Liver (tissue), 3 donors: ENCODE results near the gene CEP43.

Experiments
- CTCF ChIP-seq: fragments of 150-350 bp; IDR thresholded peaks from 2 replicates; pipeline ENCODE4 v1.5.1; 2017; ENCODE audit warnings: improper control_type of control experiment, low read depth, low read length; ENCODE audit not compliant: missing input control
- FOXA2 ChIP-seq: IDR thresholded peaks from 2 replicates; pipeline ENCODE4 v1.6.1; 2016; ENCODE audit warnings: antibody characterized with exemption
- JUND ChIP-seq, 2 donors: IDR thresholded peaks; 2 replicates each; pipeline ENCODE4 v1.6.1; 2016; ENCODE audit warnings: antibody characterized with exemption in 2 of 2
- TAF1 ChIP-seq: conservative IDR thresholded peaks from 2 replicates; pipeline ENCODE4 v1.6.1; 2016; ENCODE audit warnings: antibody characterized with exemption, mild to moderate bottlenecking
- ZBTB33 ChIP-seq: IDR thresholded peaks from 2 replicates; pipeline ENCODE4 v1.6.1; 2016; ENCODE audit warnings: antibody characterized with exemption
- TF ChIP-seq, protein P1 (sequence below): IDR thresholded peaks from 2 replicates; pipeline ENCODE4 v1.6.1; 2016; ENCODE audit warnings: antibody characterized with exemption
- TF ChIP-seq, protein P2 (sequence below): IDR thresholded peaks from 2 replicates; pipeline ENCODE4 v1.6.1; 2016; ENCODE audit warnings: antibody characterized with exemption
- donor health status: healthy.
- donor health status: healthy.

DNA sequence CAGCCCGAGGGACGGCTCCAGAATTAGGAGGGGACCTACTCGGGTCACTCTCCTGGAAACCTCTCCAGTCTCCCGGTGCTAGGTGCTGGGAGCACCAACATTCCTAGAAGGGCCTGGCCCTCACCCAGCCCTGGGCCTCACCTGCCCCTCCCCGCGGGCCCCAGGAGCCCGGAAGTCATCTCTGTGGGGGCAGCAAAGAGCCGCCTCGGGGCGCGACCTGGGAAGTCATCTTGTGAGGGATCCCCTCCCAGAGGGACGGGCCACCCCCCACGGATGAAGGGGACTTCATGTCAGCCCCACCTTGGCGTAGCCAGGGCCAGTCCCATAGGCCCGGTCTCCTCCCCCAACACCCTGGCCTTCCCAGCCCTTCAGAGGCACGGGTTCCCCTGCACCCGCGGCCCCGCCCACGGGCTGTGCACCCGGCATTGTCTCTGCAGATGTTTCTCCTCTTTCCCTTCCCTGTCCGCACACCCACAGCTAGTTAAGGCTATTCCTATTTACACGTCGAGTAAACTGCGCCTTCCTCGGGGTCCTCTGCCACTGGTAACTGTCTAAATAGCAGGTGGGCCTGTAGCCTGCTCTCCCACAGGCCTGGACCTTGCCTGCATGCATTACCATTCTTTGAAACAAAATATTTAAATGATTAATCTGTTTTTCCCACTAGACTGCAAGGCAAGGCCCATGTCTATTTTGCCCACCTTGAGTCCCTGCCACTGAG is 42.0 kb upstream of the CEP43 start:
- TF ChIP-seq FOXA2: no peak
- no peak for TF ChIP-seq CTCF
- TF ChIP-seq, protein P1, sequence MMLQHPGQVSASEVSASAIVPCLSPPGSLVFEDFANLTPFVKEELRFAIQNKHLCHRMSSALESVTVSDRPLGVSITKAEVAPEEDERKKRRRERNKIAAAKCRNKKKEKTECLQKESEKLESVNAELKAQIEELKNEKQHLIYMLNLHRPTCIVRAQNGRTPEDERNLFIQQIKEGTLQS: no peak
- no peak for TF ChIP-seq JUND (IDR thresholded peaks at IDR 0.05)
- TF ChIP-seq ZBTB33: no peak
- TF ChIP-seq TAF1: no peak
- TF ChIP-seq, protein P2, sequence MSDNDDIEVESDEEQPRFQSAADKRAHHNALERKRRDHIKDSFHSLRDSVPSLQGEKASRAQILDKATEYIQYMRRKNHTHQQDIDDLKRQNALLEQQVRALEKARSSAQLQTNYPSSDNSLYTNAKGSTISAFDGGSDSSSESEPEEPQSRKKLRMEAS: no peak
